HEK293 (cell line): ENCODE measurements around the gene SNX8.
A peak's percentile ranks its signal among the peaks of the same experiment; 100 is the strongest.

Experiments used
- EGR2 ChIP-seq: fragments of 450-650 bp; formaldehyde crosslinking; IDR thresholded peaks from 2 replicates; pipeline ENCODE4 v1.5.1; 2016; ENCODE audit warnings: low read depth, missing biosample characterization, missing genetic modification characterization
- GFI1B ChIP-seq: fragments of 450-650 bp; formaldehyde crosslinking; IDR thresholded peaks from 2 replicates; pipeline ENCODE4 v1.5.1; 2016; ENCODE audit warnings: missing biosample characterization, missing genetic modification characterization
- GLIS1 ChIP-seq: fragments of 450-650 bp; formaldehyde crosslinking; IDR thresholded peaks from 2 replicates; pipeline ENCODE4 v1.5.1; 2016; ENCODE audit warnings: missing biosample characterization, missing genetic modification characterization
- MZF1 ChIP-seq: fragments of 450-650 bp; formaldehyde crosslinking; IDR thresholded peaks from 2 replicates; pipeline ENCODE4 v1.5.1; 2017; ENCODE audit warnings: missing biosample characterization, missing genetic modification characterization, borderline replicate concordance
- PRDM1 ChIP-seq: fragments of 450-650 bp; formaldehyde crosslinking; IDR thresholded peaks from 2 replicates; pipeline ENCODE4; 2016; ENCODE audit warnings: missing biosample characterization, missing genetic modification characterization
- REST ChIP-seq: fragments of 450-650 bp; formaldehyde crosslinking; IDR thresholded peaks from 2 replicates; pipeline ENCODE4 v1.5.1; 2016; ENCODE audit warnings: missing biosample characterization, missing genetic modification characterization
- ZBTB44 ChIP-seq: fragments of 450-650 bp; IDR thresholded peaks from 2 replicates; pipeline ENCODE4 v1.5.1; 2018; ENCODE audit warnings: missing biosample characterization, mild to moderate bottlenecking, missing genetic modification characterization
- ZBTB6 ChIP-seq: fragments of 450-650 bp; formaldehyde crosslinking; IDR thresholded peaks from 2 replicates; pipeline ENCODE4 v1.5.1; 2017; ENCODE audit warnings: missing biosample characterization, missing genetic modification characterization
- ZBTB8A ChIP-seq: fragments of 450-650 bp; formaldehyde crosslinking; IDR thresholded peaks from 2 replicates; pipeline ENCODE4 v1.5.1; 2016; ENCODE audit warnings: missing biosample characterization, missing genetic modification characterization
- ZFP37 ChIP-seq: fragments of 450-650 bp; formaldehyde crosslinking; IDR thresholded peaks from 2 replicates; pipeline ENCODE4 v1.5.1; 2016; ENCODE audit warnings: missing biosample characterization, missing genetic modification characterization
- ZNF211 ChIP-seq: fragments of 450-650 bp; formaldehyde crosslinking; IDR thresholded peaks from 2 replicates; pipeline ENCODE4 v1.5.1; 2016; ENCODE audit warnings: low read depth, missing biosample characterization, missing genetic modification characterization
- ZNF214 ChIP-seq: fragments of 450-650 bp; formaldehyde crosslinking; IDR thresholded peaks from 2 replicates; pipeline ENCODE4 v1.5.1; 2017; ENCODE audit warnings: missing biosample characterization, mild to moderate bottlenecking, missing genetic modification characterization, borderline replicate concordance
- ZNF26 ChIP-seq: fragments of 450-650 bp; formaldehyde crosslinking; IDR thresholded peaks from 2 replicates; pipeline ENCODE4 v1.5.1; 2016; ENCODE audit warnings: missing biosample characterization, missing genetic modification characterization
- ZNF266 ChIP-seq: fragments of 450-650 bp; formaldehyde crosslinking; IDR thresholded peaks from 2 replicates; pipeline ENCODE4 v1.5.1; 2016; ENCODE audit warnings: missing biosample characterization, missing genetic modification characterization, low read depth
- ZNF274 ChIP-seq, 2 experiments: fragments of 200-500 bp in 1 of 2; fragments of 450-650 bp in 1 of 2; sonication (Bioruptor generic) in 1 of 2; formaldehyde crosslinking in 1 of 2; IDR thresholded peaks; 2 replicates each; pipeline versions ENCODE4 v1.5.1 to v1.6.1; 2014 to 2016; ENCODE audit warnings: borderline replicate concordance in 1 of 2, inconsistent platforms in 1 of 2, low read length in 1 of 2, missing biosample characterization in 1 of 2, missing genetic modification characterization in 1 of 2
- ZNF280C ChIP-seq: fragments of 450-650 bp; formaldehyde crosslinking; IDR thresholded peaks from 2 replicates; pipeline ENCODE4 v1.5.1; 2016; ENCODE audit warnings: missing biosample characterization, missing genetic modification characterization
- ZNF292 ChIP-seq: fragments of 450-650 bp; formaldehyde crosslinking; IDR thresholded peaks from 2 replicates; pipeline ENCODE4 v1.5.1; 2016; ENCODE audit warnings: low read depth, missing biosample characterization, missing genetic modification characterization, borderline replicate concordance
- ZNF302 ChIP-seq: fragments of 450-650 bp; formaldehyde crosslinking; IDR thresholded peaks from 2 replicates; pipeline ENCODE4 v1.5.1; 2016; ENCODE audit warnings: missing biosample characterization, missing genetic modification characterization, low read depth
- ZNF335 ChIP-seq: fragments of 450-650 bp; formaldehyde crosslinking; conservative IDR thresholded peaks from 2 replicates; pipeline ENCODE4 v1.5.1; 2016; ENCODE audit warnings: missing biosample characterization, missing genetic modification characterization
- ZNF362 ChIP-seq: fragments of 450-650 bp; formaldehyde crosslinking; IDR thresholded peaks from 2 replicates; pipeline ENCODE4 v1.5.1; 2016; ENCODE audit warnings: missing biosample characterization, missing genetic modification characterization
- ZNF48 ChIP-seq: fragments of 450-650 bp; formaldehyde crosslinking; IDR thresholded peaks from 2 replicates; pipeline ENCODE4 v1.5.1; 2016; ENCODE audit warnings: missing biosample characterization, missing genetic modification characterization
- ZNF530 ChIP-seq: fragments of 450-650 bp; formaldehyde crosslinking; IDR thresholded peaks from 2 replicates; pipeline ENCODE4 v1.5.1; 2016; ENCODE audit warnings: low read depth, missing biosample characterization, missing genetic modification characterization
- ZNF544 ChIP-seq: fragments of 450-650 bp; formaldehyde crosslinking; IDR thresholded peaks from 2 replicates; pipeline ENCODE4 v1.5.0; 2017; ENCODE audit warnings: missing biosample characterization, missing genetic modification characterization
- ZNF624 ChIP-seq: fragments of 450-650 bp; formaldehyde crosslinking; IDR thresholded peaks from 2 replicates; pipeline ENCODE4 v1.5.1; 2017; ENCODE audit warnings: missing biosample characterization, missing genetic modification characterization
- ZNF658 ChIP-seq: fragments of 450-650 bp; formaldehyde crosslinking; IDR thresholded peaks from 2 replicates; pipeline ENCODE4; 2016; ENCODE audit warnings: missing biosample characterization, missing genetic modification characterization
- ZNF776 ChIP-seq: fragments of 450-650 bp; formaldehyde crosslinking; IDR thresholded peaks from 2 replicates; pipeline ENCODE4 v1.5.0; 2017; ENCODE audit warnings: missing biosample characterization, missing genetic modification characterization, borderline replicate concordance
- ZSCAN30 ChIP-seq: fragments of 450-650 bp; IDR thresholded peaks from 2 replicates; pipeline ENCODE4 v1.5.1; 2018; ENCODE audit warnings: missing biosample characterization, mild to moderate bottlenecking, missing genetic modification characterization, moderate library complexity

The SNX8 gene

GRCh38 chr7:2232766-2233520 is 81.3 kb downstream of the SNX8 start, which contains the start of gene MAD1L1 (continued):
- TF ChIP-seq MZF1 (tag by site-specific recombination) = no peak
- no peak for TF ChIP-seq EGR2
- no peak for TF ChIP-seq ZSCAN30 (tag by site-specific recombination)
- TF ChIP-seq ZNF544 (tag by site-specific recombination) = no peak
- TF ChIP-seq ZNF658 = no peak
- no peak for TF ChIP-seq ZNF280C (tag by site-specific recombination)
- no peak for TF ChIP-seq ZNF302 (tag by site-specific recombination)
- TF ChIP-seq GFI1B = no peak
- TF ChIP-seq ZNF292 (tag by site-specific recombination) = no peak
- no peak for TF ChIP-seq ZNF362 (tag by site-specific recombination)
- no peak for TF ChIP-seq ZNF274 (IDR thresholded peaks at IDR 0.05; ENCODE audit: low read length)
- no peak for TF ChIP-seq ZNF274 (tag by site-specific recombination; IDR thresholded peaks at IDR 0.05; ENCODE audit: borderline replicate concordance)
- TF ChIP-seq ZBTB6 (tag by site-specific recombination) = no peak
- TF ChIP-seq ZNF214 (tag by site-specific recombination) = no peak
- no peak for TF ChIP-seq ZNF335 (tag by site-specific recombination)
- TF ChIP-seq ZNF776 (tag by site-specific recombination) = no peak
- TF ChIP-seq ZNF266 (tag by site-specific recombination) = no peak
- TF ChIP-seq REST = no peak
- no peak for TF ChIP-seq ZNF26
- no peak for TF ChIP-seq ZNF48
- no peak for TF ChIP-seq ZNF624 (tag by site-specific recombination)
- no peak for TF ChIP-seq PRDM1 (tag by site-specific recombination)
- TF ChIP-seq ZBTB8A (tag by site-specific recombination) = 0 out of 2 replicates have a peak, but pooled peaks have one; percentile 10
- peak; percentile 99 for TF ChIP-seq ZNF530 (tag by site-specific recombination)
- TF ChIP-seq ZNF211 (tag by site-specific recombination) = no peak
- TF ChIP-seq ZFP37 (tag by site-specific recombination) = peak; percentile 61; the same call in 1 of the 2 replicates
- TF ChIP-seq GLIS1 (tag by site-specific recombination) = peak; percentile 88
- no peak for TF ChIP-seq ZBTB44 (tag by site-specific recombination)
